Dendritic cell treated with granulocyte-macrophage colony-stimulating factor and Interleukin-4, amounts not matched to agents 40 ng/mL and 50 ng/mL, for 4 days (primary cell): ENCODE results near the gene TARBP1.

ENCODE experiments used
- H3K27ac Mint-ChIP-seq: one replicate; pipeline ENCODE4 v1.8.0; 2022; ENCODE audit warnings: mild to moderate bottlenecking, mixed read lengths
- H3K27me3 Mint-ChIP-seq: one replicate; pipeline ENCODE4 v1.8.0; 2022; ENCODE audit warnings: mild to moderate bottlenecking, mixed read lengths
- H3K36me3 Mint-ChIP-seq: one replicate; pipeline ENCODE4 v1.8.0; 2022; ENCODE audit warnings: low read depth, mixed read lengths
- H3K4me1 Mint-ChIP-seq: one replicate; pipeline ENCODE4 v1.8.0; 2022; ENCODE audit warnings: low read depth, mixed read lengths
- H3K4me3 Mint-ChIP-seq: one replicate; pipeline ENCODE4 v1.8.0; 2022; ENCODE audit warnings: mild to moderate bottlenecking, moderate library complexity, mixed read lengths
- H3K9me3 Mint-ChIP-seq: one replicate; pipeline ENCODE4 v1.8.0; 2022; ENCODE audit warnings: mixed read lengths
- intact Hi-C: fragments of 100-400 bp; cut with micrococcal nuclease; formaldehyde crosslinking; loops from one replicate; pipeline ENCODE4 v1.15.0; 2022

The TARBP1 gene

DNA sequence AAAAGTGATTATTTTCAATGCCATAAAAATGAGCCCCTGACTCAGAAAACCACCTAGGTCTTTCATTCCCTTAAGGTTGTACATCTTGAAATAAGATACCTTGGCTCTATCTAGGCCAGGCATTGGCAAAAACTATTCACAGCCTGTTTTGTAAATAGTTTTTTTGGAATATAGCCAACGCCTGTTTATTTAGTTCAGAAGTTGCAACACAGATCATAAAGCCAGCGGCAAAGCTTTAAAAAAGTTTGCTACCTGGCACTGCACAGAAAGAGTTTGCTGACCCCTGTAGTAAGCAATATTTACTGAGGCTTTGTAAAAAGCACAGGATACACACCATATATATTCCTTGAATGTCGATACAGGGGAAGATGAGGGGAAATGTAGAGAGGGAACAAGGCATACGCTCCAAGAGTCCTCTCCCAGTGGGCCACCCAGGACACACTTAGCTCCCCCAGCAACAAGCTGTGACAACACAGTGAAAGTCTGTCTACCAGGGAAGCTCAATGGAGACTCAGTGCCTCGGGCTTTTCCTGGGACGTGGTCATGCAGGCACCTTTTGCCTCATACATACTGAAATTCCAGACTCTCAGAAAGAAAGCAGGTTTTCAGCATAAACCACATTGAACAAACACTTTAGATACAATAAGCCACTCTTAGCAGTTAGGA, 20.5 kb downstream of the TARBP1 start:
- Mint-ChIP-seq H3K27ac (no peak overlapping the region), H3K4me1 (peaks cover 9% of the 10 kb centered on the region), H3K36me3 (peaks cover 48% of the 10 kb centered on the region), H3K4me3 (no peak overlapping the region), H3K9me3 (no peaks in the 10 kb centered on the region), H3K27me3 (no peaks in the 10 kb centered on the region)
- intact Hi-C loops: no loop called here

GRCh38 chr1:234454926-234455325, 24.1 kb downstream of the TARBP1 start:
- H3K36me3 Mint-ChIP-seq: peaks cover 37% of the 10 kb centered on the region
- peaks cover 9% of the 10 kb centered on the region for H3K4me1 Mint-ChIP-seq
- intact Hi-C loops: no loop called here
- no peak overlapping the region for H3K4me3 Mint-ChIP-seq
- no peak overlapping the region for H3K27ac Mint-ChIP-seq
- no peaks in the 10 kb centered on the region for H3K9me3 Mint-ChIP-seq
- H3K27me3 Mint-ChIP-seq: no peaks in the 10 kb centered on the region

DNA sequence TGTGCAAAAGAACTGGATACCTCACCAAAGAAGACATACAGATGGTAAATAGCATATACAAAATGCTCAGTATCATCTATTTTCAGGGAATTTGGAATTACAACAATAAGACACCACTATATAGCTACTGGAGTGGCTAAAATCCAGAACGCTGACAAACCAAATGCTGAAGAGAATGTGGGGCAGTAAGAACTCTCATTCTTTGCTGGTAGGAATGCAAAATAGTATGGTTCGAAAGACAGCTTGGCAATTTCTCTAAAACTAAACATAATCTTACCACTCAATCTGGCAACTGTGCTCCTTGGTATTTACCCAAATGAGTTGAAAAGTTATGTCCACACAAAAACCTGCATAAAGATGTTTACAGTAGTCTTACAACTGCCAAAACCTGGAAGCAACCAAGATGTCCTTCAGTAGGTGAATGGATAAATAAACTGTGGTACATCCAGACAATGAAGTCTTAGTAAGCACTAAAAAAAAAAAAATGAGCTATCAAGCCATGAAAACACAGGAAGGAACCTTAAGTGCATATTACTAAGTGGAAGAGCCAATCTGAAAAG, 26.5 kb downstream of the TARBP1 start:
- Mint-ChIP-seq H3K36me3 (peaks cover 54% of the 10 kb centered on the region), H3K27me3 (no peaks in the 10 kb centered on the region), H3K4me3 (no peak overlapping the region), H3K9me3 (no peaks in the 10 kb centered on the region), H3K27ac (no peak overlapping the region), H3K4me1 (peaks cover 9% of the 10 kb centered on the region)
- intact Hi-C loops: no loop called here

DNA sequence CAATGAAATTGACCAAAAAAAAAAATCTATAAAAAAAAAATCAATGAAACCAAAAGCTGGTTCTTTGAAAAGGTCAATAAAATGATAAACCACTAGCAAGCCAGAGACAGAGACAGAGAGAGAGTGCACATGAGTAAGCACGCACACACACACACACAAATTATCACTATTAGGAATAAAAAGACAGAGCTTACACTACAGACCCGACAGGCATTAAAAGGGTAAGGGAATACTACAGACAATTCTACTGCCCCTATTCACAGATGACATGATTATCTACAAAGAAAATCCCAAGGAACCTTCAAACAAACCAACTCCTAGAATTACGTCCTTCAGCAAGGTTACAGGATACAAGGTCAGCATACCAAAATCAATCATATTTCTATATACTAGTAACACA, 38.6 kb downstream of the TARBP1 start:
- no peaks in the 10 kb centered on the region for H3K27me3 Mint-ChIP-seq
- H3K4me1 Mint-ChIP-seq: peaks cover 4% of the 10 kb centered on the region
- peaks cover 11% of the 10 kb centered on the region for H3K9me3 Mint-ChIP-seq
- no peak overlapping the region for H3K4me3 Mint-ChIP-seq
- no peak overlapping the region for H3K27ac Mint-ChIP-seq
- intact Hi-C loops: no loop called here
- peaks cover 72% of the 10 kb centered on the region for H3K36me3 Mint-ChIP-seq

DNA sequence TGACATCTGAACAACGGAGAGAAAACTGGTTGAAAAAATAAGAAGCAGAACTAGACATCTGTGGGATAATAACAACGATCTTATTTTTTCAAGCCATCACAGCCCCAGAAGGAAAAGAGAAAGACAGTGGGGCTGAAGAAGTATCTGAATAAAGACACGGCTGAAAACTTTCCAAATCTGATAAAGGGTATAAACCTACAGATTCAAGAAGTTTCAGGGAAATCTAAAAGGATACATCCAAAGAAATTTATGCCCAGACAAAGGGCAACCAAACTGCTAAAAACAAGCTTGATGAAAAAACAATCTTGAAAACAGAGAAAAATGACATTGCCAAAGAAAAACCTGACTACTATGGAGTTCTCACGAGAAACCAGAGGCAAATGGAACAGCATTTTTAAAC, 40.4 kb downstream of the TARBP1 start:
- Mint-ChIP-seq H3K9me3 (peaks cover 11% of the 10 kb centered on the region), H3K36me3 (peaks cover 68% of the 10 kb centered on the region), H3K27me3 (no peaks in the 10 kb centered on the region), H3K4me1 (peaks cover 5% of the 10 kb centered on the region), H3K27ac (no peak overlapping the region), H3K4me3 (no peak overlapping the region)
- intact Hi-C loops: no loop called here

DNA sequence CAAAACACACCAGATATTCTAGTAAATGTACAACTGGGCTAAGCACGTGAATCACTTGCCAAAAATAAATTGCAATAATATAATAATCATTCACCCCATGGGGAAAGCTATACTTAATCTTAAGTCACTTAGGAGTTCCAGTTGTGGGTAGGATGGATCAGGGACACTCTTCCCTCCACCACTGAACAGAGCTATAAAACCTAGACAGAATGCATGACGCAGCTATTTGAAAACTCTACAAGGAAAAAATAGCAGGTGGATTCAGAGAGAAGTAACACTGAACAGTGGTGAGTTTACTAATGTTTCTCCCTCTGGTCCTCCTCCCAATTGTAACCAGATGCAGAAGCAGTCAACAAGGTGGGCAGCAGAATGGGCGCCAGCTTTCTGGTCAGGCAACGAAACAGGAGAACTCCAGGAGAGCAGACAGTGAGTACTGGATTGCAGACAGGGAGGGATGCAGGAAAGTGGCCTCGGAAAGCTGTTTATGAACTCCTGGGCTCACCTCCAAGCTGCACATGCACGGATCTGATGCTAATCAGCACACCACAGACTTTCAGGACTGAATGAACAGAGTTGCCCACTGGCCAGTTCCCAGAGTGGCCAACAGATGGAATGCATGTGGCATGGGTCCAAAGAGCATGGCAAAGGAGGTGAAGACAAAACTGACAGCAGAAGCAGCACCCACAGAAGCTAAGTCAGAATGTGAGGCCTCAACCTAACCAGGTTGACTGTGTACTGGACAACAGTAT, 41.4 kb downstream of the TARBP1 start:
- peaks cover 7% of the 10 kb centered on the region for H3K4me1 Mint-ChIP-seq
- intact Hi-C loops: no loop called here
- no peaks in the 10 kb centered on the region for H3K27me3 Mint-ChIP-seq
- no peak overlapping the region for H3K27ac Mint-ChIP-seq
- H3K4me3 Mint-ChIP-seq: no peak overlapping the region
- H3K9me3 Mint-ChIP-seq: peaks cover 11% of the 10 kb centered on the region
- H3K36me3 Mint-ChIP-seq: peaks cover 65% of the 10 kb centered on the region

DNA sequence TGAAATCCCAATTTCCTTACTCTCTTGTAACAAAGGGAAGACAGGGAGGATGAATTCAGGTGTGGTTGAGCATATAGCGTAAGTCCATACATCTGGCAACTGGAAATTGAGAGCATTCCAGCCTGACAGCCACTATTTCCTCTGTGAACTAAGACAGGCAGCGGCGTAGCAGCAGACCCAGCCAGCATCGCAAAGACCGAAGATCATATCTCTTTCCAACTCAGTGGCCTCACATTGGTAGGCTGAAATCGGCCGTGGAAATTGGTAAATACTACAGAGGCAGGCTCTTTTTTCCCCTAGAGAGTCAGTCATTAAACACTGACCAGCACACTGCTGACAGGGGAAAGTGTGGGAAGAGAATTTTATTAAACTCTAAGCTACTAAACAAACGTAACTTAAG, 43.4 kb downstream of the TARBP1 start:
- Mint-ChIP-seq H3K4me1 (peaks cover 7% of the 10 kb centered on the region), H3K27ac (no peak overlapping the region), H3K27me3 (no peaks in the 10 kb centered on the region), H3K4me3 (no peak overlapping the region), H3K9me3 (peaks cover 10% of the 10 kb centered on the region), H3K36me3 (peaks cover 68% of the 10 kb centered on the region)
- intact Hi-C loops: no loop called here

DNA sequence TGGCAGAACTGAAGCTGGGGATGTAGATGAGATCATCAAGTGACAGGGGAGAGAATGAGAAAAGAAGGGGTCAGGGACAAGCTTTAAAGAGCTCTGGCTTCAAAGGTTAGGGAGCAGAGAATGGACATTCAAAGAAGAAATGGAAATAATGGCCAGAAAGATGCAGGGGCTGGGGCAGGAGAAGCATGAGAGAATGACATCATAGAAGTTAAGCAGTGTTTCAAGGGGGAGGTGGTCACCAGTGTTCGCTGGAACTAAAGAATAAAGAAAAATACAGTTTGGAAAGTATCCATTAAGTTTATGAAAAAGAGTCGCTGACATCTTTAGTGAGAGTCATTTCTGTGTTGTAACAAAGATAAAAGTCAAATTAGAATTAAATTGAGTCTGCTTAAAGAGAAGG, 44.3 kb downstream of the TARBP1 start:
- no peaks in the 10 kb centered on the region for H3K27me3 Mint-ChIP-seq
- H3K4me1 Mint-ChIP-seq: peaks cover 14% of the 10 kb centered on the region
- intact Hi-C loops: no loop called here
- no peak overlapping the region for H3K4me3 Mint-ChIP-seq
- H3K27ac Mint-ChIP-seq: no peak overlapping the region
- peaks cover 65% of the 10 kb centered on the region for H3K36me3 Mint-ChIP-seq
- peaks cover under 1% of the 10 kb centered on the region for H3K9me3 Mint-ChIP-seq

GRCh38 chr1:234433563-234434285, 45.3 kb downstream of the TARBP1 start:
- Mint-ChIP-seq H3K4me3 (no peak overlapping the region), H3K4me1 (peaks cover 17% of the 10 kb centered on the region), H3K27me3 (no peaks in the 10 kb centered on the region), H3K9me3 (no peaks in the 10 kb centered on the region), H3K27ac (no peak overlapping the region), H3K36me3 (peaks cover 66% of the 10 kb centered on the region)
- intact Hi-C loops: no loop called here

- intact Hi-C loops: no loop called here
- Mint-ChIP-seq H3K9me3 (no peaks in the 10 kb centered on the region), H3K36me3 (peaks cover 64% of the 10 kb centered on the region), H3K4me3 (no peak overlapping the region), H3K27me3 (no peaks in the 10 kb centered on the region), H3K27ac (no peak overlapping the region), H3K4me1 (peaks cover 17% of the 10 kb centered on the region)
Observed at GRCh38 chr1:234431255-234431654, 47.7 kb downstream of the TARBP1 start.

DNA sequence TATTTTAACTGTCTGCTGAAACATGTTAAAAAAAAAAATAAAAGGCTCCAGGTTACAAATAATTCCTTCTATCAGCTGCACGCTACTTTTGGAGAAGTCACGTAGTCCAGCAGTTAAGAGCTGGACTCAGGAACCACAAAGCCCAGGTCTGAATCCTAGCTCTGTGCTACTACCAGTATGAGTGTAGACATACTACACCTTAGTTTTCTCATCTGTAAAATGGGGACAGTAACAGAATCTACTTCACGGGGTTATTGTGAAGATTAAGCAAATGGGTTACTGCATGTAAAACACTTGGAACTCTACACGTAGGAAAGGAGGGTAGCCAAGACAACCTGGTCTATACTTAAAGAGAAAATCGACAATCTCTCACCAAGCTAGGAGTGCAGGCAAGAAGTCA, 48.3 kb downstream of the TARBP1 start:
- Mint-ChIP-seq H3K4me3 (no peak overlapping the region), H3K27me3 (no peaks in the 10 kb centered on the region), H3K27ac (no peak overlapping the region), H3K9me3 (no peaks in the 10 kb centered on the region), H3K36me3 (peaks cover 64% of the 10 kb centered on the region), H3K4me1 (peaks cover 17% of the 10 kb centered on the region)
- intact Hi-C loops: no loop called here

GRCh38 chr1:234429434-234429806, 49.6 kb downstream of the TARBP1 start:
- H3K4me1 Mint-ChIP-seq: peaks cover 17% of the 10 kb centered on the region
- no peaks in the 10 kb centered on the region for H3K27me3 Mint-ChIP-seq
- peaks cover 68% of the 10 kb centered on the region for H3K36me3 Mint-ChIP-seq
- no peak overlapping the region for H3K4me3 Mint-ChIP-seq
- no peaks in the 10 kb centered on the region for H3K9me3 Mint-ChIP-seq
- no peak overlapping the region for H3K27ac Mint-ChIP-seq
- intact Hi-C loops: no loop called here

- H3K36me3 Mint-ChIP-seq: peaks cover 74% of the 10 kb centered on the region
- H3K4me3 Mint-ChIP-seq: no peak overlapping the region
Observed at GRCh38 chr1:234427950-234428646, 50.9 kb downstream of the TARBP1 start.

DNA sequence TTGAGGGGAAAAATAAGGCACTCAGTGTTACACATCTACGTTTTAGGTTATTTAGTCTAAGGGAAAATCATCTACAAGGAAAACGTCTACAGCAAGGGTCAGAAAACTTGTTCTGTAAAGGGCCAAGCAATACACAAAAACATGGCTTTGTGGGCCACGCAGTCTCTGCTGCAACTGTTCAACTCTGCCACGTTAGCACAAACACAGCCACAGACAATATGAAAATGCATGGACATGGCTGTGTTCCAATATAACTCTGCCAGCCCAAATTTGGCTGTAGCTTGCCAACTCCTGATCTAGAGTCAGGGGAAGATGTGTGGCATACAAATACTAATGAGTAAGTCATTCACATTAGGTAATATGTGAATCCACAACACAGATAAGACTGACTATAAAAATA, 65.0 kb downstream of the TARBP1 start:
- Mint-ChIP-seq H3K27ac (no peak overlapping the region), H3K4me1 (no peaks in the 10 kb centered on the region), H3K27me3 (no peaks in the 10 kb centered on the region), H3K36me3 (peaks cover 67% of the 10 kb centered on the region), H3K4me3 (no peak overlapping the region), H3K9me3 (no peaks in the 10 kb centered on the region)
- intact Hi-C loops: no loop called here

More at GRCh38 chr1:234427950-234428646, 50.9 kb downstream of the TARBP1 start:
- Mint-ChIP-seq H3K27ac (no peak overlapping the region), H3K27me3 (no peaks in the 10 kb centered on the region), H3K9me3 (no peaks in the 10 kb centered on the region), H3K4me1 (peaks cover 10% of the 10 kb centered on the region)
- intact Hi-C loops: no loop called here
